Prostate gland (tissue), 2 donors: ENCODE results near the gene MAGEB4.

ENCODE experiments used
- POLR2A ChIP-seq: fragments of 450-650 bp; IDR thresholded peaks from one replicate; pipeline ENCODE4 v1.6.1; 2016; ENCODE audit warnings: antibody characterized with exemption, mild to moderate bottlenecking
- POLR2AphosphoS5 ChIP-seq: sonication (generic); formaldehyde crosslinking; IDR thresholded peaks from one replicate; pipeline ENCODE4 v1.6.1; 2017; ENCODE audit warnings: antibody characterized with exemption
- TF ChIP-seq, protein P1 (sequence below), 4 experiments: fragments of 200-600 bp in 2 of 4; fragments of 450-650 bp in 2 of 4; sonication (generic) in 2 of 4; IDR thresholded peaks; 1 replicate in 3 of 4; 2 replicates in 1 of 4; pipeline ENCODE4 v1.5.1; 2016 to 2019; ENCODE audit warnings: antibody characterized with exemption in 4 of 4, mild to moderate bottlenecking in 2 of 4, moderate library complexity in 2 of 4

DNA sequence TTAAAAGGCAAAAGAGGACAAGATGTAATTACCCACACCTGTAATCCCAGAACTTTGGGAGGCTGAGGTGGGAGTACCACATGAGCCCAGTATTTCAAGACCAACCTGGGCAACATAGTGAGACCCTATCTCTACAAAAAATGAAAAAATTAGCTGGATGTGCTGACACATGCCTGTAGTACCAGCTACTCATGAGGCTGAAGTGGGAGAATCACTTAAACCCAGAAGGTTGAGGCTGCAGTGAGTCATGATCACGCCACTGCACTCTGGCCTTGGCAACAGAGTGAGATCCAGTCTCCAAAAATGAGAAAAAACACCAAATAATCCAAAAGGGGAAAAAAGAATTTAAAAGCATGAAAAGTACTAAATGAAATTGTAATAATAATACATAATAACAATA is 36.6 kb downstream of the MAGEB4 start:
- TF ChIP-seq POLR2AphosphoS5 (no peak), POLR2A (no peak)
- TF ChIP-seq, protein P1, sequence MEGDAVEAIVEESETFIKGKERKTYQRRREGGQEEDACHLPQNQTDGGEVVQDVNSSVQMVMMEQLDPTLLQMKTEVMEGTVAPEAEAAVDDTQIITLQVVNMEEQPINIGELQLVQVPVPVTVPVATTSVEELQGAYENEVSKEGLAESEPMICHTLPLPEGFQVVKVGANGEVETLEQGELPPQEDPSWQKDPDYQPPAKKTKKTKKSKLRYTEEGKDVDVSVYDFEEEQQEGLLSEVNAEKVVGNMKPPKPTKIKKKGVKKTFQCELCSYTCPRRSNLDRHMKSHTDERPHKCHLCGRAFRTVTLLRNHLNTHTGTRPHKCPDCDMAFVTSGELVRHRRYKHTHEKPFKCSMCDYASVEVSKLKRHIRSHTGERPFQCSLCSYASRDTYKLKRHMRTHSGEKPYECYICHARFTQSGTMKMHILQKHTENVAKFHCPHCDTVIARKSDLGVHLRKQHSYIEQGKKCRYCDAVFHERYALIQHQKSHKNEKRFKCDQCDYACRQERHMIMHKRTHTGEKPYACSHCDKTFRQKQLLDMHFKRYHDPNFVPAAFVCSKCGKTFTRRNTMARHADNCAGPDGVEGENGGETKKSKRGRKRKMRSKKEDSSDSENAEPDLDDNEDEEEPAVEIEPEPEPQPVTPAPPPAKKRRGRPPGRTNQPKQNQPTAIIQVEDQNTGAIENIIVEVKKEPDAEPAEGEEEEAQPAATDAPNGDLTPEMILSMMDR (IDR thresholded peaks at IDR 0.05): no peak
